MM.1S (cell line): ENCODE results near the gene MARCKSL1.

Experiments
- DNase-seq: peaks from one replicate; pipeline ENCODE4 v3.0.0-alpha.2; 2015
- H2AFZ ChIP-seq: fragments of 300-600 bp; sonication (generic); 2 replicates; pipeline ENCODE4 v1.6.0; 2016; ENCODE audit warnings: antibody characterized with exemption, low read length
- H3F3A ChIP-seq: fragments of 300-600 bp; sonication (generic); 2 replicates; pipeline ENCODE4 v1.6.1; 2016; ENCODE audit warnings: mild to moderate bottlenecking, antibody characterized with exemption, low read length, moderate library complexity, mixed read lengths; ENCODE audit not compliant: insufficient read depth
- H3K27ac ChIP-seq: fragments of 300-600 bp; sonication (generic); 2 replicates; pipeline ENCODE4 v1.5.1; 2016; ENCODE audit warnings: mild to moderate bottlenecking, low read length
- H3K27me3 ChIP-seq: fragments of 300-600 bp; sonication (generic); replicated peaks from 2 replicates; pipeline ENCODE4 v1.6.0; 2016; ENCODE audit warnings: low read length; ENCODE audit not compliant: insufficient read depth
- H3K36me3 ChIP-seq: fragments of 300-600 bp; sonication (generic); replicated peaks from 2 replicates; pipeline ENCODE4 v1.6.1; 2016; ENCODE audit warnings: mild to moderate bottlenecking, low read length, mixed read lengths; ENCODE audit not compliant: insufficient read depth
- H3K4me1 ChIP-seq: fragments of 300-600 bp; sonication (generic); 2 replicates; pipeline ENCODE4 v1.6.1; 2016; ENCODE audit warnings: low read length, mixed read lengths
- H3K4me2 ChIP-seq: fragments of 300-600 bp; sonication (generic); 2 replicates; pipeline ENCODE4 v1.6.0; 2016; ENCODE audit warnings: low read depth, low read length
- H3K4me3 ChIP-seq: fragments of 300-600 bp; sonication (generic); 2 replicates; pipeline ENCODE4 v1.5.1; 2016; ENCODE audit warnings: low read length, mixed read lengths
- H3K79me2 ChIP-seq: fragments of 300-600 bp; sonication (generic); 2 replicates; pipeline ENCODE4 v1.6.1; 2016; ENCODE audit warnings: mixed run types, low read length, mixed read lengths
- H3K9ac ChIP-seq: fragments of 300-600 bp; sonication (generic); 2 replicates; pipeline ENCODE4 v1.6.1; 2016; ENCODE audit warnings: low read length, mixed read lengths
- H3K9me2 ChIP-seq: fragments of 300-600 bp; sonication (generic); replicated peaks from 2 replicates; pipeline ENCODE4 v1.6.1; 2016; ENCODE audit warnings: mild to moderate bottlenecking, low read length, mixed read lengths; ENCODE audit not compliant: insufficient read depth
- H3K9me3 ChIP-seq: fragments of 300-600 bp; sonication (generic); replicated peaks from 2 replicates; pipeline ENCODE4 v1.6.1; 2016; ENCODE audit warnings: mild to moderate bottlenecking, low read length, mixed read lengths; ENCODE audit not compliant: insufficient read depth
- H4K20me1 ChIP-seq: fragments of 300-600 bp; sonication (generic); 2 replicates; pipeline ENCODE4 v1.6.1; 2016; ENCODE audit warnings: mild to moderate bottlenecking, low read length, moderate library complexity, mixed read lengths; ENCODE audit not compliant: insufficient read depth
- EZH2 ChIP-seq: fragments of 300-600 bp; sonication (generic); optimal IDR thresholded peaks from 2 replicates; pipeline ENCODE3; 2017; ENCODE audit warnings: low read depth, mild to moderate bottlenecking, antibody characterized with exemption, low read length, mixed read lengths
- EZH2phosphoT487 ChIP-seq: fragments of 300-600 bp; sonication (generic); IDR thresholded peaks from 2 replicates; pipeline ENCODE4 v1.6.1; 2018; ENCODE audit warnings: antibody characterized with exemption, low read length
- TF ChIP-seq, protein P1 (sequence below): fragments of 300-600 bp; sonication (generic); IDR thresholded peaks from 2 replicates; pipeline ENCODE4 v1.5.1; 2016; ENCODE audit warnings: antibody characterized with exemption, low read length, mixed read lengths

Gene MARCKSL1

GRCh38 chr1:32341186-32341757 is 5.2 kb upstream of the MARCKSL1 start:
- no peaks in the 10 kb centered on the region for H3K79me2 ChIP-seq
- H4K20me1 ChIP-seq, result no peaks in the 10 kb centered on the region
- H3F3A ChIP-seq, result peaks cover 17% of the 10 kb centered on the region
- H2AFZ ChIP-seq, result no peak overlapping the region
- H3K9ac ChIP-seq, result no peak overlapping the region
- no peak for TF ChIP-seq EZH2phosphoT487
- TF ChIP-seq EZH2, result no peak
- TF ChIP-seq, protein P1, sequence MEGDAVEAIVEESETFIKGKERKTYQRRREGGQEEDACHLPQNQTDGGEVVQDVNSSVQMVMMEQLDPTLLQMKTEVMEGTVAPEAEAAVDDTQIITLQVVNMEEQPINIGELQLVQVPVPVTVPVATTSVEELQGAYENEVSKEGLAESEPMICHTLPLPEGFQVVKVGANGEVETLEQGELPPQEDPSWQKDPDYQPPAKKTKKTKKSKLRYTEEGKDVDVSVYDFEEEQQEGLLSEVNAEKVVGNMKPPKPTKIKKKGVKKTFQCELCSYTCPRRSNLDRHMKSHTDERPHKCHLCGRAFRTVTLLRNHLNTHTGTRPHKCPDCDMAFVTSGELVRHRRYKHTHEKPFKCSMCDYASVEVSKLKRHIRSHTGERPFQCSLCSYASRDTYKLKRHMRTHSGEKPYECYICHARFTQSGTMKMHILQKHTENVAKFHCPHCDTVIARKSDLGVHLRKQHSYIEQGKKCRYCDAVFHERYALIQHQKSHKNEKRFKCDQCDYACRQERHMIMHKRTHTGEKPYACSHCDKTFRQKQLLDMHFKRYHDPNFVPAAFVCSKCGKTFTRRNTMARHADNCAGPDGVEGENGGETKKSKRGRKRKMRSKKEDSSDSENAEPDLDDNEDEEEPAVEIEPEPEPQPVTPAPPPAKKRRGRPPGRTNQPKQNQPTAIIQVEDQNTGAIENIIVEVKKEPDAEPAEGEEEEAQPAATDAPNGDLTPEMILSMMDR, result no peak
- no peak overlapping the region for H3K4me3 ChIP-seq
- no peaks in the 10 kb centered on the region for H3K9me3 ChIP-seq
- no peaks in the 10 kb centered on the region for H3K9me2 ChIP-seq
- H3K36me3 ChIP-seq, result no peaks in the 10 kb centered on the region
- H3K4me1 ChIP-seq, result peaks cover 31% of the 10 kb centered on the region
- H3K27me3 ChIP-seq, result no peaks in the 10 kb centered on the region
- DNase-seq, result no peak
- H3K27ac ChIP-seq, result no peak overlapping the region
- H3K4me2 ChIP-seq, result no peak overlapping the region

- H3K4me1 ChIP-seq, result peaks cover 37% of the 10 kb centered on the region
- peaks cover 7% of the 10 kb centered on the region for H3K79me2 ChIP-seq
- H3K4me2 ChIP-seq, result no peak overlapping the region
- H3F3A ChIP-seq, result peaks cover 23% of the 10 kb centered on the region
- no peak overlapping the region for H3K4me3 ChIP-seq
- no peaks in the 10 kb centered on the region for H3K9me2 ChIP-seq
- H3K36me3 ChIP-seq, result no peaks in the 10 kb centered on the region
- H2AFZ ChIP-seq, result no peak overlapping the region
- H3K9me3 ChIP-seq, result no peaks in the 10 kb centered on the region
- no peak for TF ChIP-seq EZH2
- TF ChIP-seq, protein P1, result no peak
- TF ChIP-seq EZH2phosphoT487, result no peak
- no peaks in the 10 kb centered on the region for H4K20me1 ChIP-seq
- no peak overlapping the region for H3K27ac ChIP-seq
- DNase-seq, result no peak
- no peak overlapping the region for H3K9ac ChIP-seq
- no peaks in the 10 kb centered on the region for H3K27me3 ChIP-seq
Measured at GRCh38 chr1:32339363-32339978, 3.4 kb upstream of the MARCKSL1 start.

DNA sequence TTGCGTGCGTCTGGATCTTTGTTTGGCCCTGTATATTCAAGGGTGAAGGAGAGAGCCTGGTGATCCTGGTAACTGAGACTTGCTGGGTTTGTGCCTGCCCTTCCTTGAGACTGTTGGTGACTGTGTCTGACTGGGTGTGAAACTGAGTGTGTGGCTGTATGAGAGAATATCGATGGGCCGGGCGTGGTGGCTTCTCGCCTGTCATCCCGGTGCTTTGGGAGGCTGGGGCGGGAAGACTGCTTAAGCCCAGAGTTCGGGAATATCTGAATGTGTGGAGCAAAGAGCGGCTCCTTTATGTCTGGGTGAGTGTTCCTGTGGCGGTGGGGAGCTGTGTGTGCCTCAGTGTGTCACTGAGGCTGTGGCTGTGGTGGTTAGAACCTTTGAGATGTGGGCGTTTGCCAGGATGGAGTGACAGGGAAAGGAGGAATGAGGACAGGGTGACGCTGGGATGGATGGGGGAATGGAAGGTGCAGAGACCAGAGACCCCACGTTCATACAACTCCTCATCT is 2.7 kb upstream of the MARCKSL1 start:
- Histone ChIP-seq H3K4me2 (no peak overlapping the region), H3K9me3 (no peaks in the 10 kb centered on the region), H3K9ac (no peak overlapping the region), H3K9me2 (no peaks in the 10 kb centered on the region), H3K4me1 (peaks cover 44% of the 10 kb centered on the region), H2AFZ (no peak overlapping the region), H4K20me1 (no peaks in the 10 kb centered on the region), H3K27me3 (no peaks in the 10 kb centered on the region), H3K79me2 (peaks cover 9% of the 10 kb centered on the region), H3F3A (peaks cover 30% of the 10 kb centered on the region), H3K27ac (no peak overlapping the region), H3K36me3 (no peaks in the 10 kb centered on the region), H3K4me3 (no peak overlapping the region)
- DNase-seq, result no peak
- TF ChIP-seq, protein P1, result no peak
- TF ChIP-seq EZH2phosphoT487 (no peak), EZH2 (no peak)
